GOT3 (cell line): ENCODE data around the gene MED26.

Experiments used
- DNase-seq: peaks from one replicate; lab custom pipeline; 2025; ENCODE audit warnings: mixed read lengths; lab: John Stamatoyannopoulos, UW

The MED26 gene

GRCh38 chr19:16589917-16590316 lies 38.1 kb downstream of the MED26 start:
- no peak for DNase-seq

- no peak for DNase-seq
Observed at GRCh38 chr19:16588824-16589577, 39.0 kb downstream of the MED26 start.

DNA sequence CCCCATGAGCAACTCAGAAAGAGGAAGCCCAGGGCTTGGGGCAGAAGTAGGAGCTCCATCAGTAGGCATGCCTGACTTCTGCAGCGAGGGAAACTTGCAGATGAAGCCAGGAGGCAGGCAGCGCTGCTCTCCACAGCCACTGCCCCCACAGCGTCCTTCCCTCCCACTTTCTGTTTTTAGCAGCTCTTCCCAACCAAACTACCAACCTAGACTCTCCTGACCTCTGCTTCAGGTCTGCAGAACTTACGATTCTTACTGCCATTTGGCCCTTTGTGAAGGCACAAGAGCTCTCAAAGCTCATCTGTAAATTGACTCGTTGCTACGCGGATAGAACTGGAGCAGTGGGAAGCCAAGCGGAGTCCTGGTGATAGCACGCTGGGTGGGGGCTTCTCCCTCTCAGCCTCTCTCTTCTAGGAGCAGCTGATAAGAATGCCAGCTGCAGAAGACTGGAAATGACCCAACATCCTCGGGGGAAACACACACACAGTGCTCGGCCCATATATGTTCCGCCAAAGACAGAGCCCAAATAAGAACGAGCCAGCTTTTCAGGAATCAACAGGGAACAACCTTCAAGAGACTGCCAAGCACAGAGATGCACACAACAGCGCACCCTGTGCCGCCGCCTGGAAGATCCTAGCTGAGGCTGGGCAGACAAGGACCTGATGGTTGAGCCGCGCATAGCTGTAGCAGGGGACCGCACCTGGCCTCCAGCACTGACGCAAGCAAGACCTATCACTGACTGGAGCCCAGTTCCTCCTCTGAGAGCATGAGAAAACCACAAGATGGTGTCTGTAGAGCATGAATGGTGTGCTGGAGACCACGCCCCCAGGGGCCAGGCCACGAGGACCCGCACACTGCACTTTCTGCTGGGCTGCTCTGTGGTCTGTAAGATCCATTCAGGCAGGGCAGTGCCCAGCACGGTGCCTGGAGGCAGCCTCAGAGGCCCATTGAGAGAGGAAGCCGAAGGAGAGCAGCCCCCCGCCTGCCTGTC lies 39.9 kb downstream of the MED26 start:
- no peak for DNase-seq

GRCh38 chr19:16586991-16587832 lies 40.8 kb downstream of the MED26 start:
- no peak for DNase-seq

GRCh38 chr19:16586477-16586871 lies 41.5 kb downstream of the MED26 start:
- no peak for DNase-seq

- no peak for DNase-seq
Observed at GRCh38 chr19:16585808-16586476, 42.1 kb downstream of the MED26 start.

DNA sequence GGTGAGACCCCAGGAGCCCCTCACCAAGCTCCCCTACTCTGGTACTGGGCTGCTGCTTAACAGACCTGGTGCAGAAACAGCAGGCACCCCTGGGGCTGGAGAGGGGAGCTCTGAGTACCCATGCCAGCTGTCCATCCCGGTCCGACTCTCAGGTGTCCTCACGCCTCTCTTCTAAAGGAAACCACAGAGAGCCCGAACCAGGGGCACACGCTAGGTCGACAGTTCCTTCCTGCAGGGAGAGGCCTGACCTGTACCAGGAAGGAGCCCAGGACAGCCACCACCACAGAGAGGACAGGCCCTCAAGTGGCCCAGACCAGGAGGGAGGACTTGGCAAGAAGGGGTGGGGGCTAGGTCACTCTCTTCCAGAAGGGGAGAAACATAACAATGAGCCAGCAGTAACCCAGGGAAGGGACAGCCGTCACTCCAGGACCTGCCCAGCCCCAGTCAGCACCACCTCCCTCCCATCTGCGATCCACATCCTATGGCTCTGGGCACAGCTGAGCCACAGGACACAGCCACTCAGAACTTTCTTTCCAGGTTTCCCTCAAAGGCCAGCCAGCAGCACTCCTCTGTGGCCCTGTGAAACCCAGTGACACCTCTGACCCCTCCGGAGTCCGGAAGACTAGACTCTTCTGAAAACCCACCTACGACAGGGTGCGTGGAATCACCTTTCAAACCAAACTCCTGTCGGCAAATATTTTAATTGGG lies 42.8 kb downstream of the MED26 start:
- no peak for DNase-seq

DNA sequence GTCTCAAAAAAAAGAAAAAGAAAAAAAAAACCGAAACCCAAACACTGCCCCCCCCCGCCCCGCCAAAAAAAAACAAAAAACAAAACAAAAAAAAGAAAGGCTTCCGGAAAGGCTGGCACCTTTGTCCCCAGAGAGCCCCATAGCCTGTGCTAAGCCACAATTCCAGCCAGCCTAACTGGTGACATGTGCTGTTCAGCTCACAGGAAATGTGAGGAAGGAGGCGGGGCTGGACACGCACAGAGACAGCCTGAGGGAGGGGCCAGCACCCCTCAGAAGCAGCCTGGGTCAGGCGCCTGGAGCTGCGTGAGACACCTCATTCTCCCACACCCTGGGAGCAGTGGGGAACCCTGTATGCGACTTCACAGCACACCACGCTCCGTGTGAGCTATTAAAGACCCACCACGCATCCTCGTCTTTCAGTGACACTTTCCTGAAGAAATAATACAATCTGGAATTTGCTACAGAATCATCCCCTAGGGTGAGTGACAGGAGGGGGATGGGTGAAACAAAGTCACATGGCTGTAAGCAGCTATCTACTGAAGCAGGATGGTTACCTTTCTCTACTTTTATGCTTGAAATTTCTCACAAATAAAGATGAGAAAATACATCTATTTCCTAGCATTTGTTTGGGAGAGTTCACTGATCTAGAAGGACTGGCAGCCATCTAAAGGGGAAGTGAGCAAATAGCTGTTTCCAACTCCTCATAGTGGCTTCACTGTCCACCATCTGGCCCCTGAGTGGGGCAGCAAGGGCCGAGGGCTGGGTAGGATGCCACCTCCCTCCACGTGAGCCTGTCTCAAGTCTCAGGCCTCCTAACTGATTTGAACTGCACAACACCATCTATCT lies 43.5 kb downstream of the MED26 start:
- DNase-seq: no peak

GRCh38 chr19:16582486-16583261 lies 45.3 kb downstream of the MED26 start:
- DNase-seq: no peak

- no peak for DNase-seq
Observed at GRCh38 chr19:16581971-16582343, 46.0 kb downstream of the MED26 start.

- no peak for DNase-seq
Observed at GRCh38 chr19:16581145-16581970, 46.6 kb downstream of the MED26 start.

DNA sequence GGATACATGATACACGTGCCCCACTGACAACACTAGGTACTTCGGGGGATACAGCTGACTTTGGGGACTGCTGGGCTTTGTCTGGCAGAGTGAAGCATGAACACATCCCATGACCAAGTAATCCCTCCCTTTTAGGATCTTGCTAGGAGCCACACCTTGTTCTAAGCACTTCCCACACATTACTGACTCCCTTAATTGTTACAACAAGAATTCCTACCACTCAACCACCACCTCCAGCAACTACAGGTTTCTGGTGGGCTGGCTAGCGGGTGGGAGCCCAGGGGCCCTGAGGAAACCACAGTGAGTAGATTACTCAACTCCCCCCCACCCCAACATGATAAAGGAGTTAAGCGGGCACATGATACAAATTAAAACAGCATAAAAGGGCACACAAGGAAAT lies 48.6 kb downstream of the MED26 start:
- no peak for DNase-seq

DNA sequence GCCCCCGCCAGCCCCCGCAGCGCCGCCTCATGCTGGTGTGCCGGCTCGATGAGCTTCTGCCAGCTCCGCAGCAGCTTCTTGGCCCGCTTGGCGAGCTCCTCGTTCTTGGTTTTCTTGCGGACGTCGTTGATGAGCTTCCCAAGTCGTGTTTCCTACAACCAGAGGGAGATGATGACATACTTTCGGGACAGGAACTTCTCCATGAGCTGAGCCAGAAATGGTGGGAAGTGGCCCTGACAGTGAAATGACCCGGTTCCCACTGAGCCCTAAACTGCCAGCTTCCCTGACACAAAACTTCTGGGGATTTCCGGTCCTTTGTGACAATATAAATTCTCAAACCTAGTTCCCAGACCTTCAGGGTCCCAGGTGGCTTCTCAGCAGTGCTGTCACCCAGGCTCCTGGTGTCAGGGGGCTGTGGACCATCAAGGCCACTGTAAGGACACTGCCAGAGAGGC lies 50.4 kb downstream of the MED26 start:
- no peak for DNase-seq

GRCh38 chr19:16576690-16577530 lies 51.1 kb downstream of the MED26 start:
- DNase-seq: no peak

DNA sequence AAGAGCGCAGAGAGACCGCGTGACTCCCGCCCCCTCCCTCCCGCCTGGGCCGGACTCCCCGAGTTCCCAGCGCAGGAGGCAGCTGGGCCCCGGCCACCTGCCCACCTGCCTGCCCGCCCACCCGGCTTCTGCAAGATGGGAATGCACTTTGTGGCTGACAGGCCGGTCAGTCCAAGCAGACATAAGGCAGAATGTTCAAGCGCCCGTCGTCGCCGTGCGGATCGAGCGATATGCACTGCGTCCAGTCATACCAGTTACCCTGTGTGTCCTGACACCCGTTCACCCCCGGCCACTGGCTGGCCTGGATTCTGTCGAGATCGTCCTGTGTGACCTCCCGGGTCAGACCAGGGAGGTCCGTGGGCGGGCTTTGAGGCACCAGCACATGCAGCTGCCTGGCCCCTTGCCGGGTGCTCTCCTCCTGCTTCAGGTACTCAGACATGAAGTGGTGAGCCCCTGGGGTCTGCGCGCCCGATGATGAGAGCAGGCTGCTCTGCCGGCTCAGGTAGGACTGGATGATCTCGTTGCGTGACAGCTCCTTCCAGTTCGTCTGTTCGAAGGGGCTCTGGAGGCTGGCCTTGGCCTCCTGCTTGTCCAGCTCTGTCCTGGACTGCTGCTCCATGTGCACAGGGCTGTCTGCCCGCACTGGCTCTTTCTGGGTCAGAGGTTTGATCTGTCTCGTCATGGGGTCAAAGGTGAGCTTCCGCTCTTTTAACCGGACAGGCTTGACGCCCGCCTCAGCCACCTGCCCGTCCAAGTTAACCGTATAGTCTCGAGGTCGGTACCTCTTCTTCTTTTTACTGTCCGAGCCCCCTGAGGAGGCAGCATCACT lies 51.9 kb downstream of the MED26 start:
- no peak for DNase-seq

DNA sequence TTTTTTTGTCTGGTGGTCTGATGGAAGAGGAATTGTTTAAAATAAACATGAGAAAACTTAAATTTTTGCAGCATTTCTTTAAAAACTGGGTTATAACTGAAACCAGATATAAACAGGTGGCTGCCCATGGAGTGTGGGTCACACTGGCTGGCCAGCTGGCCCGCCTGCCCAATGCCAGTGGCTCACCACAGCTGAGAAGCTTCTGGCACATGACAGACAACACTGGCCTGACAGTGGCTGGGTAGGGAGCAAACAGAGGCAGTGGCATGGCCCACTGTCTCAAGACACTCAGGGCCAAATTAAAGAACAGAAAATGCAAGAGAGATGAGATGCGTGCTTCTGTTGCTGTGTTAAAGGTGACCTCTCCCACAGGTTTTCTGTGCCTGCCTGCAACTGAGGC lies 52.7 kb downstream of the MED26 start:
- no peak for DNase-seq
